ENCODE measurements around the gene AKAP8.

The AKAP8 gene

GRCh38 chr19:15316498-15316897, 63.1 kb downstream of the AKAP8 start:
- no peaks in the 10 kb centered on the region for H3K9me3 Mint-ChIP-seq
- H3K4me3 Mint-ChIP-seq: peak overlapping the region; percentile 62
- ATAC-seq (replicated peaks; ENCODE audit: extremely low read depth, poor library complexity, severe bottlenecking) (no peak), DNase-seq (ENCODE audit: low spot score in 2 of 2) (no peak)
- H3K27ac Mint-ChIP-seq (ENCODE audit: low read depth): peak overlapping the region; percentile 39
- H3K36me3 Mint-ChIP-seq (ENCODE audit: insufficient read depth): peaks cover 22% of the 10 kb centered on the region
- H3K27me3 Mint-ChIP-seq: no peaks in the 10 kb centered on the region
- H3K4me1 Mint-ChIP-seq: peaks cover 80% of the 10 kb centered on the region

GRCh38 chr19:15315101-15315500, 64.5 kb downstream of the AKAP8 start:
- ATAC-seq (replicated peaks; ENCODE audit: extremely low read depth, poor library complexity, severe bottlenecking) (no peak), DNase-seq (ENCODE audit: low spot score in 2 of 2) (no peak)
- Mint-ChIP-seq H3K4me3 (peak overlapping the region; percentile 9), H3K27ac (ENCODE audit: low read depth) (no peak overlapping the region), H3K27me3 (no peaks in the 10 kb centered on the region), H3K36me3 (ENCODE audit: insufficient read depth) (peaks cover 22% of the 10 kb centered on the region), H3K4me1 (peaks cover 76% of the 10 kb centered on the region), H3K9me3 (no peaks in the 10 kb centered on the region)

GRCh38 chr19:15313649-15314279, 65.8 kb downstream of the AKAP8 start:
- peak overlapping the region; percentile 26 for H3K4me3 Mint-ChIP-seq
- DNase-seq (ENCODE audit: low spot score in 2 of 2) (no peak), ATAC-seq (replicated peaks; ENCODE audit: extremely low read depth, poor library complexity, severe bottlenecking) (no peak)
- H3K4me1 Mint-ChIP-seq: peaks cover 75% of the 10 kb centered on the region
- no peaks in the 10 kb centered on the region for H3K9me3 Mint-ChIP-seq
- H3K27me3 Mint-ChIP-seq: no peaks in the 10 kb centered on the region
- H3K27ac Mint-ChIP-seq (ENCODE audit: low read depth): peak overlapping the region; percentile 25
- peaks cover 25% of the 10 kb centered on the region for H3K36me3 Mint-ChIP-seq (ENCODE audit: insufficient read depth)

- no peaks in the 10 kb centered on the region for H3K27me3 Mint-ChIP-seq
- H3K27ac Mint-ChIP-seq (ENCODE audit: low read depth): no peak overlapping the region
Observed at GRCh38 chr19:15307169-15307568, 72.4 kb downstream of the AKAP8 start.

GRCh38 chr19:15305582-15306334, 73.8 kb downstream of the AKAP8 start:
- Mint-ChIP-seq H3K9me3 (no peaks in the 10 kb centered on the region), H3K27ac (ENCODE audit: low read depth) (peak overlapping the region; percentile 46), H3K4me3 (peak overlapping the region; percentile 66), H3K4me1 (peaks cover 72% of the 10 kb centered on the region), H3K36me3 (ENCODE audit: insufficient read depth) (peaks cover 23% of the 10 kb centered on the region), H3K27me3 (no peaks in the 10 kb centered on the region)
- ATAC-seq (replicated peaks; ENCODE audit: extremely low read depth, poor library complexity, severe bottlenecking) (no peak), DNase-seq (ENCODE audit: low spot score in 2 of 2) (no peak)

More at GRCh38 chr19:15307169-15307568, 72.4 kb downstream of the AKAP8 start:
- Mint-ChIP-seq H3K36me3 (ENCODE audit: insufficient read depth) (peaks cover 25% of the 10 kb centered on the region), H3K4me3 (peak overlapping the region; percentile 64), H3K9me3 (no peaks in the 10 kb centered on the region), H3K4me1 (peaks cover 74% of the 10 kb centered on the region)
- DNase-seq (ENCODE audit: low spot score in 2 of 2) (no peak), ATAC-seq (replicated peaks; ENCODE audit: extremely low read depth, poor library complexity, severe bottlenecking) (no peak)

GRCh38 chr19:15304140-15304705, 75.4 kb downstream of the AKAP8 start:
- ATAC-seq (replicated peaks; ENCODE audit: extremely low read depth, poor library complexity, severe bottlenecking): peak; percentile 37
- Mint-ChIP-seq H3K4me1 (peaks cover 72% of the 10 kb centered on the region), H3K27ac (ENCODE audit: low read depth) (peak overlapping the region; percentile 33), H3K36me3 (ENCODE audit: insufficient read depth) (peaks cover 20% of the 10 kb centered on the region), H3K9me3 (no peaks in the 10 kb centered on the region), H3K4me3 (peak overlapping the region; percentile 66), H3K27me3 (no peaks in the 10 kb centered on the region)
- DNase-seq (ENCODE audit: low spot score in 2 of 2): no peak

Data from central memory CD8-positive, alpha-beta T cell (primary cell).